Muscle of back (tissue), 10 donors: ENCODE data around the gene RPA4. TPM values are rescaled to one million over a fixed set of nuclear protein-coding genes. Genes with fewer than 3 reads are reported as not detected.

Source experiments
- polyA plus RNA-seq, 10 donors: library from polyadenylated mRNA; unstranded; fragments of 120-200 nt; gene quantifications; one replicate each; pipeline ENCODE4 v1.2.1, GENCODE V29; 2013; ENCODE audit not compliant: insufficient read length in 10 of 10

The RPA4 gene
- polyA plus RNA-seq, 10 donors: 0.11 to 0.21 (median 0.14) TPM; not detected in 4

Other genes starting within 250 kb of the RPA4 start
- 10 to 100 TPM in 7 of 10 donors, 1 to 10 TPM in 3; 8.5 to 11.5 (median 10.1) TPM for gene DIAPH2, start 199.1 kb upstream of the RPA4 start, polyA plus RNA-seq